Stimulated activated CD8-positive, alpha-beta memory T cell treated with anti-CD3 and anti-CD28 coated beads, Interleukin-2, amount 100 ng/mL, for 1 hour (primary cell): ENCODE data around the gene LRRK1.

Experiments
- DNase-seq, 2 donors: peaks; one replicate each; pipeline ENCODE4 v3.0.0-alpha.2; 2020; ENCODE audit warnings: low read depth in 2 of 2

LRRK1 gene

GRCh38 chr15:101022876-101023275 is 103.7 kb downstream of the LRRK1 start:
- no peak for DNase-seq

GRCh38 chr15:101023501-101024072 is 104.4 kb downstream of the LRRK1 start:
- no peak for DNase-seq

GRCh38 chr15:101024073-101024695 is 105.0 kb downstream of the LRRK1 start:
- no peak for DNase-seq

GRCh38 chr15:101024706-101025500 is 105.7 kb downstream of the LRRK1 start:
- no peak for DNase-seq

DNA sequence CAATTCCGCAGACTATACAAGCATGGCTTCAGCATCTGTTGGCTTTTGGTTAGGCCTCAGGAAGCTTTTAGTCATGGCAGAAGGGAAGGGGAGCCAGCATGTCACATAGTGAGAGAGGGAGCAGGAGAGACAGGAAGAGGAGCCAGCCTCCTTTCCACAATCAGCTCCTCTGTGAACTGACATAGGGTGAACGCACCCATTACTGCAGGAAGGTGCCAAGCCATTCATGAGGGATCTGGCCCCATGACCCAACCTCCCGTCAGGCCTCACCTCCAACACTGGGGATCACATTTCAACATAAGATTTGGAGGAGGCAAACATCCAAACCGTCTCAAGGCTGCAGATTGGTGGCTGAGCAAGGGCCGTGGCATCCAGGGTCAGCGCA is 106.3 kb downstream of the LRRK1 start:
- no peak for DNase-seq

DNA sequence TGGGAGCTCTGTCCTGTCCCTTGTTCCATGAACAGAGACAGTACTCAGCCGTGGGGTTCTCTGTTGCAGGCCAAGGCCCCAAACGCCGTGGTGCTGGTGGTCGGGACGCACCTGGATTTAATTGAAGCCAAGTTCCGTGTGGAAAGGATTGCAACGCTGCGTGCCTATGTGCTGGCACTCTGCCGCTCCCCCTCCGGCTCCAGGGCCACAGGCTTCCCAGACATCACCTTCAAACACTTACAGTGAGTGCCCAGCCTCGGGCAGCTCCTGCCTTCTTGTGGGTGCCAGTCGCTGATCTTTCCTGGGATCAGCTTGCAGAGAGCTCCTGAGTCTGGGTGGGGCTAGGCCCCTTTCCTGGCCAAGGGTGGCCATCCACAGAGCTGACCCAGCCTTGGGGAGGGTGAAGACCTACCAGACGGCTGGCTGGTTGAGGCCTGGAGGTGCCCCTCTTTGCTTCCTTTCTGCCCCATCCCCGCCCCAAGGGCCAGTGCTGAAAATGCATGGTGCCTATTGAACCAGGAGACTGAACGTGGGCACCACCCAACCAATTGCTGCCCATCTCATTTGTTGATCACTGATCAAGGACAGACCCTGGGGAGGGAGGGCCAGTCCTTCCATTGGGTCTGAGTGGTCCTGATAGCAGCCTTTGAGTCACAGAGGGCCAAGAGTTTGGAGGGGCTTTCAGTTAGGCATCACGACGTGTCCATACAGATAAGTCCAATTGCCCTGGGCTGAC is 106.9 kb downstream of the LRRK1 start:
- no peak for DNase-seq

GRCh38 chr15:101026656-101027272 is 107.6 kb downstream of the LRRK1 start:
- no peak for DNase-seq

GRCh38 chr15:101027273-101027901 is 108.2 kb downstream of the LRRK1 start:
- DNase-seq: no peak

GRCh38 chr15:101027920-101028319 is 108.8 kb downstream of the LRRK1 start:
- DNase-seq: no peak

GRCh38 chr15:101028321-101028720 is 109.2 kb downstream of the LRRK1 start:
- no peak for DNase-seq

- no peak for DNase-seq
Measured at GRCh38 chr15:101028772-101029438, 109.7 kb downstream of the LRRK1 start.

DNA sequence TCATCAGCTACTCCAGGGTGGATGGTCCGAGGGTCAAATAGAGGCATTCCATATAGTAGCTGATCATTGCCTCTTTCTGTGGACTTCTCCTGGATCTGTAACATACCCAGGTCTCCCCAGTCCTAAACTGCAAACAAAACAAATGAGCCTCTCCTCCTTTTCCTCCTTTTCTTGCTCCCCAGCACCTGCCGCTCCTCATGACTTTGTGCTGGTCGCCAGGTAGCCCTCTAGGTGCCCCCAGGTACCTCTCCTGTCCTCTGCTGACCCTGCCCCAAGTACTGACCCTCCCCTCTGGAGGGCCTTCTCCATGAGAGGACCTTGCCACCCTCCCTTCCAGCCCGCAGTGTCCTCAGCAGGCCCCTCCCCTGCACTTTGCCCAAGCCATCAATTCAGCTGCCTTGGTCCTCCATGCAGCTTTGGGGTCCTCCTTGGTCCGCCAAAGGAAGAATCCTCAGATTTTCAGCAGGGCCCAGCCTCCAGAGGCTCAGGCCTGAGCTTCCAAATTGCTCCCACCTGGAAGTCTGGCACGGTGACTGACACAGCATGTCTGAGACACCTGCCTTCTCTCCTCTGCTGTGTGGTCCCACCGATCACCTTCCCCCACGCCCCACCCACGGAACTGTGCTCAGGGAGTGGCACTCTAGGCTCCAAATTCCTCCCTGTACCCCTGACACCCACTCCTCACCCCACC is 111.0 kb downstream of the LRRK1 start:
- DNase-seq: no peak

DNA sequence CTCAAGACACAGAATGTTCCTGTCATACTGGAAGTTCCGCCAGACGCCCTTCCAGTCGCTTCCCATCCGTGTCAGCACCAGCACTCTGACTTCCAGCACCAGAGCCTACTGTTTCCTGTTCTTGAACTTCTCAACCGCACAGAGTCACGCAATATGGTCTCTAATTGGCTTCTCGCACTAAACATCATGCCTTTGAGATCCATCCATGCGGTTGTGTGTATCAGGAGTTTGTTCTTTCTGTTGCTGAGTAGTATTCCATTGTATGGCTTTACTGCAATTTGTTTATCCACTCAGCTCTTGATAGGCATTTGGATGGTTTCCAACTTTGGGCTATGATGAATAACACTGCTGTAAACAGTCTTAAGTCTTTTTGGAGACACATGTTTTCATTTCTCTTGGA is 112.1 kb downstream of the LRRK1 start:
- no peak for DNase-seq

GRCh38 chr15:101033801-101034200 is 114.6 kb downstream of the LRRK1 start:
- DNase-seq: no peak

GRCh38 chr15:101035611-101036010 is 116.5 kb downstream of the LRRK1 start:
- DNase-seq: no peak

GRCh38 chr15:101036189-101036588 is 117.0 kb downstream of the LRRK1 start:
- DNase-seq: no peak

- DNase-seq: no peak
Measured at GRCh38 chr15:101037090-101037830, 118.1 kb downstream of the LRRK1 start.

DNA sequence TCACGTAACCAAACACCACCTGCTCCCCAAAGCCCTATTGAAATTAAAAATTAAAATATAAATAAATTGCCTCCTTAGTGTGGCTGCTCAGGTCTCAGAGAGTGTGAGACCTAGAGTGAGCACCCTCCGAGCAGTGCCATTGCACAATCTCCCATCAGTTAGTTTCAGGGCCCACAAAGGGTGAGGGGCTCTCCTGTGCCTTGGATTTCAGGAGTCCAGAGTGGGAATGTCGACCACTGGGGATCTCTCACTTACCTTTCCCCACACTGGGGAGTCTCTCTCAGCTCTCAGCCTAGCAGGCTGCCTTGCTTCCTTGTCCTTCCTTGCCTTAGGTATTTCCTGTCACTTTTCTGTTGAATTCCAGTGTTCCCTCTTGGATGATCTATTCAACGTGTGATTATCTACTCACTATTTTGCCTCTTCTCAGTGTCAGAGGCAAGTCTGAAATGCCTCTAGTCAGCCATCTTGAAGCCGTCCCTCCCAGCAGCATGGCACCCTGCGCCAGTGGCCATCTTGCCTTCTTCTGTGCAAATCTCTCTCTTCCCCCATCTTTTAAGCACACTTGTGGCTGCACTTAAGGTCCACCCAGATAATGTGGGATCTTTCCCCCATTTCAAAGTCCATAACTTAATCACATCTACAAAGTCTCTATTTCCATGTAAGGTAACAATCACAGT is 119.3 kb downstream of the LRRK1 start:
- no peak for DNase-seq

DNA sequence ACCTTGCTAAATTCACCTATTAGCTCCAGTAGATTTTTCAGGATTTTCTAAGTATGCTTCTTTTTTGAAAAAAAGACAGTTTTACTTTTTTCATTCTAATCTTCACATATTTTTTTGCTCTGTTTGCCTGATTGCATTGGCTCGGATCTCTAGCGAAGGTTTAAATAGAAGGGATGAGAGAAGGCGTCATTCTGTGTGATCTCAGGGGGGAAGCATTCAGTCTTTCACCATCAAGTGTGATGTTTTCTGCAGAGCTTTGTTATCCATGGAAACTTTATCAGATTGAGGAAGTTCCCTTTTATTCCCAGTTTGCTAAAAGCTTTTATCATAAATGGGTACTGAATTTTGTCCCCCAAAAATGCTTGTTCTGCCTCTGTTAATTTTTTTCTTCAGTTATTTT is 120.3 kb downstream of the LRRK1 start:
- DNase-seq: no peak
